Measurements from ENCODE around the gene ZNF536. TPM values are rescaled to one million over a fixed set of nuclear protein-coding genes. Genes with fewer than 3 reads are reported as not detected.
A peak's percentile ranks its signal among the peaks of the same experiment; 100 is the strongest.

The ZNF536 gene
- total and polyA plus RNA-seq, 9 of the 15 experiments (the other 6 are each of a cell fraction or from before 2014, with no cell fraction given), result not detected

GRCh38 chr19:30498707-30499106 lies 126.5 kb downstream of the ZNF536 start:
- peak; percentile 9 to 26 (median 22) for DNase-seq (ENCODE audit: extremely low read depth in 1 of 4, low spot score in 3 of 4)
- POLR2A ChIA-PET, result no interaction called here
- Histone ChIP-seq H4K20me1 (replicated peaks; ENCODE audit: control insufficient read depth, insufficient read depth, low read length) (no peaks in the 10 kb centered on the region), H2AFZ (ENCODE audit: low read depth, low read length) (no peak overlapping the region), H3K36me3 (ENCODE audit: control insufficient read depth, insufficient read depth, low read length) (no peaks in the 10 kb centered on the region), H3K4me3 (no peak overlapping the region), H3K27me3 (ENCODE audit: control insufficient read depth in 2 of 2, insufficient read depth in 2 of 2, low read length in 2 of 2) (peaks cover 0 to 2% of the 10 kb centered on the region in 2 experiments; a peak in 1 of 5 replicates), H3K9me1 (ENCODE audit: control insufficient read depth, insufficient read depth, low read length) (no peaks in the 10 kb centered on the region), H3K4me2 (ENCODE audit: insufficient read depth, low read length) (no peak overlapping the region), H3K79me2 (ENCODE audit: control insufficient read depth, insufficient read depth, low read length) (no peaks in the 10 kb centered on the region), H3K9ac (ENCODE audit: insufficient read depth in 1 of 2, low read depth in 2 of 2, low read length in 2 of 2) (no peak overlapping the region), H3K27ac (ENCODE audit: extremely low read depth, low read depth, low read length) (no peak overlapping the region), H3K9me3 (replicated peaks; ENCODE audit: control insufficient read depth, insufficient read depth, low read depth, low read length) (no peaks in the 10 kb centered on the region), H3K4me1 (replicated peaks in 1 of 2; ENCODE audit: control insufficient read depth in 2 of 2, insufficient read depth in 2 of 2, low read length in 2 of 2) (no peaks in the 10 kb centered on the region)
- WGBS (ENCODE audit: insufficient coverage, low coverage, missing lambda C conversion rate), result under 1% methylated on average over 12 of the region's 12 CpGs
- CTCF ChIA-PET (ENCODE audit: low intra/inter-chr PET ratio), result no interaction called here
- in situ Hi-C loops (cut with MboI) (no loop called here), intact Hi-C loops (cut with micrococcal nuclease) (no loop called here)
- peak; percentile 83 for ATAC-seq
- TF ChIP-seq POU5F1 (IDR thresholded peaks at IDR 0.05; ENCODE audit: borderline replicate concordance, low read depth, low read length, partially characterized antibody), result no peak
- TF ChIP-seq, protein P1, sequence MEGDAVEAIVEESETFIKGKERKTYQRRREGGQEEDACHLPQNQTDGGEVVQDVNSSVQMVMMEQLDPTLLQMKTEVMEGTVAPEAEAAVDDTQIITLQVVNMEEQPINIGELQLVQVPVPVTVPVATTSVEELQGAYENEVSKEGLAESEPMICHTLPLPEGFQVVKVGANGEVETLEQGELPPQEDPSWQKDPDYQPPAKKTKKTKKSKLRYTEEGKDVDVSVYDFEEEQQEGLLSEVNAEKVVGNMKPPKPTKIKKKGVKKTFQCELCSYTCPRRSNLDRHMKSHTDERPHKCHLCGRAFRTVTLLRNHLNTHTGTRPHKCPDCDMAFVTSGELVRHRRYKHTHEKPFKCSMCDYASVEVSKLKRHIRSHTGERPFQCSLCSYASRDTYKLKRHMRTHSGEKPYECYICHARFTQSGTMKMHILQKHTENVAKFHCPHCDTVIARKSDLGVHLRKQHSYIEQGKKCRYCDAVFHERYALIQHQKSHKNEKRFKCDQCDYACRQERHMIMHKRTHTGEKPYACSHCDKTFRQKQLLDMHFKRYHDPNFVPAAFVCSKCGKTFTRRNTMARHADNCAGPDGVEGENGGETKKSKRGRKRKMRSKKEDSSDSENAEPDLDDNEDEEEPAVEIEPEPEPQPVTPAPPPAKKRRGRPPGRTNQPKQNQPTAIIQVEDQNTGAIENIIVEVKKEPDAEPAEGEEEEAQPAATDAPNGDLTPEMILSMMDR (IDR thresholded peaks at IDR 0.05 in 2 of 3, conservative IDR thresholded peaks at IDR 0.05 in 1 of 3; ENCODE audit: insufficient read depth in 2 of 3, low read depth in 1 of 3, low read length in 3 of 3), result peak; percentile 11 to 27 (median 22); a peak in 2 of 6 replicates
- no TSS peak for BruUV-seq (replicated peaks)
- no peak for FAIRE-seq

GRCh38 chr19:30504272-30504671 lies 132.1 kb downstream of the ZNF536 start:
- Histone ChIP-seq H3K27me3 (ENCODE audit: control insufficient read depth in 2 of 2, insufficient read depth in 2 of 2, low read length in 2 of 2) (no peaks in the 10 kb centered on the region; a peak in 1 of 5 replicates), H3K9me3 (replicated peaks; ENCODE audit: control insufficient read depth, insufficient read depth, low read depth, low read length) (no peaks in the 10 kb centered on the region), H3K4me3 (no peak overlapping the region), H3K4me2 (ENCODE audit: insufficient read depth, low read length) (no peak overlapping the region), H3K79me2 (ENCODE audit: control insufficient read depth, insufficient read depth, low read length) (no peaks in the 10 kb centered on the region), H3K4me1 (replicated peaks in 1 of 2; ENCODE audit: control insufficient read depth in 2 of 2, insufficient read depth in 2 of 2, low read length in 2 of 2) (no peaks in the 10 kb centered on the region), H2AFZ (ENCODE audit: low read depth, low read length) (no peak overlapping the region), H4K20me1 (replicated peaks; ENCODE audit: control insufficient read depth, insufficient read depth, low read length) (no peaks in the 10 kb centered on the region), H3K9me1 (ENCODE audit: control insufficient read depth, insufficient read depth, low read length) (no peaks in the 10 kb centered on the region), H3K9ac (ENCODE audit: insufficient read depth in 1 of 2, low read depth in 2 of 2, low read length in 2 of 2) (no peak overlapping the region), H3K36me3 (ENCODE audit: control insufficient read depth, insufficient read depth, low read length) (no peaks in the 10 kb centered on the region), H3K27ac (ENCODE audit: extremely low read depth, low read depth, low read length) (no peak overlapping the region)
- BruUV-seq (replicated peaks), result no TSS peak
- in situ Hi-C loops (cut with MboI), result no loop called here
- DNase-seq (ENCODE audit: extremely low read depth in 1 of 4, low spot score in 3 of 4), result no peak
- intact Hi-C loops (cut with micrococcal nuclease), result no loop called here
- ATAC-seq, result no peak
- no peak for FAIRE-seq
- CTCF ChIA-PET (ENCODE audit: low intra/inter-chr PET ratio), result no interaction called here
- POLR2A ChIA-PET, result no interaction called here
- TF ChIP-seq TFAP4 (CRISPR knock-in tag; IDR thresholded peaks at IDR 0.05; ENCODE audit: borderline replicate concordance), result no peak
- TF ChIP-seq SLC30A9 (CRISPR knock-in tag; IDR thresholded peaks at IDR 0.05), result no peak
- no peak for TF ChIP-seq ZNF263 (CRISPR knock-in tag; IDR thresholded peaks at IDR 0.05; ENCODE audit: borderline replicate concordance)
- no peak for TF ChIP-seq FOXJ2 (tag; IDR thresholded peaks at IDR 0.05)
- no peak for TF ChIP-seq XRCC4 (IDR thresholded peaks at IDR 0.05; ENCODE audit: extremely low read depth, insufficient read depth, insufficient read length)
- TF ChIP-seq ZNF707 (CRISPR knock-in tag; conservative IDR thresholded peaks at IDR 0.05), result no peak
- no peak for TF ChIP-seq ZNF124 (CRISPR knock-in tag; IDR thresholded peaks at IDR 0.05)
- TF ChIP-seq MCM5 (IDR thresholded peaks at IDR 0.05; ENCODE audit: low read depth), result no peak
- no peak for TF ChIP-seq BMI1 (IDR thresholded peaks at IDR 0.05; ENCODE audit: low read length)
- TF ChIP-seq ZFP30 (CRISPR knock-in tag; IDR thresholded peaks at IDR 0.05; ENCODE audit: borderline replicate concordance), result no peak
